Raji (cell line): ENCODE data around the gene GALE.

ENCODE experiments used
- POLR2A ChIP-seq: IDR thresholded peaks from 2 replicates; pipeline ENCODE4 v1.6.1; 2011; ENCODE audit warnings: low read depth, low read length, control low read depth; ENCODE audit not compliant: insufficient read depth

Gene GALE

GRCh38 chr1:23800400-23801337, at the start of gene GALE:
TSS of gene GALE (minus strand) at chr1:23800754. CDS start at chr1:23799007, 1,747 bp downstream.
- TF ChIP-seq POLR2A = peak; percentile 91

GRCh38 chr1:23848673-23849616, 48.4 kb upstream of the GALE start:
- TF ChIP-seq POLR2A = no peak

- no peak for TF ChIP-seq POLR2A
Observed at GRCh38 chr1:23845163-23845562, 44.6 kb upstream of the GALE start.

- TF ChIP-seq POLR2A = no peak
Observed at GRCh38 chr1:23843644-23844043, 43.1 kb upstream of the GALE start.

GRCh38 chr1:23838401-23838866, 37.9 kb upstream of the GALE start:
- peak; percentile 78 for TF ChIP-seq POLR2A

- no peak for TF ChIP-seq POLR2A
Observed at GRCh38 chr1:23837908-23838307, 37.4 kb upstream of the GALE start.

- no peak for TF ChIP-seq POLR2A
Observed at GRCh38 chr1:23836037-23836436, 35.5 kb upstream of the GALE start.

- TF ChIP-seq POLR2A = no peak
Observed at GRCh38 chr1:23827717-23828116, 27.2 kb upstream of the GALE start.

GRCh38 chr1:23825762-23826522, 25.4 kb upstream of the GALE start:
- TF ChIP-seq POLR2A = no peak

- TF ChIP-seq POLR2A = peak; percentile 97
Observed at GRCh38 chr1:23825076-23825761, 24.7 kb upstream of the GALE start, which contains the start of gene HMGCL. TSS of gene HMGCL (minus strand) at chr1:23825429. CDS start at chr1:23825415, 14 bp downstream.

GRCh38 chr1:23824711-23825075, 24.1 kb upstream of the GALE start:
- TF ChIP-seq POLR2A = no peak

GRCh38 chr1:23823767-23824166, 23.2 kb upstream of the GALE start:
- TF ChIP-seq POLR2A = peak; percentile 29; the same call in 1 of the 2 replicates

GRCh38 chr1:23817633-23818032, 17.1 kb upstream of the GALE start:
- no peak for TF ChIP-seq POLR2A

- TF ChIP-seq POLR2A = no peak
Observed at GRCh38 chr1:23816906-23817305, 16.4 kb upstream of the GALE start.

GRCh38 chr1:23816361-23816760, 15.8 kb upstream of the GALE start:
- no peak for TF ChIP-seq POLR2A

- no peak for TF ChIP-seq POLR2A
Observed at GRCh38 chr1:23814016-23814415, 13.5 kb upstream of the GALE start.
